Epithelial cell of proximal tubule (primary cell): Measurements from ENCODE around the gene ANK3. TPM values are rescaled to one million over a fixed set of nuclear protein-coding genes. Genes with fewer than 3 reads are reported as not detected.

Experiments
- DNase-seq: peaks from one replicate; pipeline ENCODE4 v3.0.0-alpha.2; 2011; ENCODE audit warnings: low read depth
- H3K4me3 ChIP-seq: 2 replicates; pipeline ENCODE4 v1.5.1; 2011; ENCODE audit warnings: low read depth, mild to moderate bottlenecking, low read length
- total RNA-seq: library from RNA; depleted of rRNA; stranded (reverse); fragments of >200 nt; gene quantifications from 2 replicates; pipeline ENCODE4 v1.2.3, GENCODE V29; 2015
- TF ChIP-seq, protein P1 (sequence below): conservative IDR thresholded peaks from 2 replicates; pipeline ENCODE4 v1.5.1; 2012; ENCODE audit warnings: low read depth, mild to moderate bottlenecking, low read length

ANK3 gene
- total RNA-seq, 1 donor from 2014 or later: 6.6 TPM

DNA sequence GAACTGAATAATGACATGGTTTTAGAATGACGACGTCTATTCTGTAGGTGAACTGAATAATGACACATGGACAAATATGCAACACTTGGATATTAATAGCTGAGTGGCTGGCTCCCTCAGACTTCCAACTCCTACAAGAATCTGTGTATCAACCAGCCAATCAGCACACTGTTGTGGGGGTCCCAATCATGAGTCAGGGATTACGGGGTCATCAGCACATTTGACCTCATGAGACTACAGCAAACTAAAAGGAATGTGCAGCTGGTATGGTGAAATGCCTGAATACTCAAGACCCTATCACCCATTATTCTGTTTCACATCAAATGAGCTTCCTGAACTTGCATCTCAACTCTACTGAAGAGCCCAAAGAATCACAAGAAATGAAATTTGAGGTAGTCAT is 192.5 kb downstream of the ANK3 start:
- TF ChIP-seq, protein P1, sequence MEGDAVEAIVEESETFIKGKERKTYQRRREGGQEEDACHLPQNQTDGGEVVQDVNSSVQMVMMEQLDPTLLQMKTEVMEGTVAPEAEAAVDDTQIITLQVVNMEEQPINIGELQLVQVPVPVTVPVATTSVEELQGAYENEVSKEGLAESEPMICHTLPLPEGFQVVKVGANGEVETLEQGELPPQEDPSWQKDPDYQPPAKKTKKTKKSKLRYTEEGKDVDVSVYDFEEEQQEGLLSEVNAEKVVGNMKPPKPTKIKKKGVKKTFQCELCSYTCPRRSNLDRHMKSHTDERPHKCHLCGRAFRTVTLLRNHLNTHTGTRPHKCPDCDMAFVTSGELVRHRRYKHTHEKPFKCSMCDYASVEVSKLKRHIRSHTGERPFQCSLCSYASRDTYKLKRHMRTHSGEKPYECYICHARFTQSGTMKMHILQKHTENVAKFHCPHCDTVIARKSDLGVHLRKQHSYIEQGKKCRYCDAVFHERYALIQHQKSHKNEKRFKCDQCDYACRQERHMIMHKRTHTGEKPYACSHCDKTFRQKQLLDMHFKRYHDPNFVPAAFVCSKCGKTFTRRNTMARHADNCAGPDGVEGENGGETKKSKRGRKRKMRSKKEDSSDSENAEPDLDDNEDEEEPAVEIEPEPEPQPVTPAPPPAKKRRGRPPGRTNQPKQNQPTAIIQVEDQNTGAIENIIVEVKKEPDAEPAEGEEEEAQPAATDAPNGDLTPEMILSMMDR: no peak
- no peak for DNase-seq
- no peak overlapping the region for H3K4me3 ChIP-seq

DNA sequence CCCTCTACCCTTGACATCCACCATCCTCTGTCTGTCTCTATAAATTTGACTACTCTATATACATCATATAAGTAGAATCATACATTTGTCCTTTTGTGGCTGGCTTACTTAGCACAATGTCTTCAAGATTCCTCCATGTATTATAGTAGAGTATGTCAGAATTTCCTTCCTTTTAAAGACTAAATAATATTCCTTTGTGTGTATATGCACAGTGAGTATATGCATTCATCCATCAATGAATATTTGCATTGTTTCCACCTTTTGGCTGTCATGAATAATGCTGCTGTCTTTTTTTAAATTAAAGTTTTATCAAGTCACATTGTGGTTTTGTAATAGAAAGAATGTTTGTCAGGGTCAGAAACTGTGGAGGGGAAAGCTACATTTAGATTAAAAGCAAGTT is 195.3 kb downstream of the ANK3 start:
- no peak for DNase-seq
- TF ChIP-seq, protein P1: no peak
- H3K4me3 ChIP-seq: no peak overlapping the region

DNA sequence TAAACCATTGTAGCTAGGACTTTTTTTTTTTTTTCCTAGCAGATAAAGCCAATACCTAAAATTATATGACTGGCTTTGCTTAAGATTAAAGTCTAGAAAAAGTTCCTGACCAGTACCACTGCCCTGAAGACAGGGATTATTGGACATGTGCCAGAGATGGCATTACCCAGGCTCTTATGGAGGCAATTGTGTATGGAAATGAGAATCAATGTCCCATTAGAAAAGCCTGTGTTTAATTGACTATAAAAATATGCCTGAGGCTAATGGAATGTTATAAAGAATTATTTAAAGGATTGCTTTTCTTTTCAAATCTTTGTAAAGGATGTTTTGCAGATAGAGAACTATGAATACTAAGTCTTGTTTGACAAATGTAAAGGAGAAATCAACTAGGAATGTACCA is 196.7 kb downstream of the ANK3 start:
- H3K4me3 ChIP-seq: no peak overlapping the region
- TF ChIP-seq, protein P1: no peak
- DNase-seq: no peak

DNA sequence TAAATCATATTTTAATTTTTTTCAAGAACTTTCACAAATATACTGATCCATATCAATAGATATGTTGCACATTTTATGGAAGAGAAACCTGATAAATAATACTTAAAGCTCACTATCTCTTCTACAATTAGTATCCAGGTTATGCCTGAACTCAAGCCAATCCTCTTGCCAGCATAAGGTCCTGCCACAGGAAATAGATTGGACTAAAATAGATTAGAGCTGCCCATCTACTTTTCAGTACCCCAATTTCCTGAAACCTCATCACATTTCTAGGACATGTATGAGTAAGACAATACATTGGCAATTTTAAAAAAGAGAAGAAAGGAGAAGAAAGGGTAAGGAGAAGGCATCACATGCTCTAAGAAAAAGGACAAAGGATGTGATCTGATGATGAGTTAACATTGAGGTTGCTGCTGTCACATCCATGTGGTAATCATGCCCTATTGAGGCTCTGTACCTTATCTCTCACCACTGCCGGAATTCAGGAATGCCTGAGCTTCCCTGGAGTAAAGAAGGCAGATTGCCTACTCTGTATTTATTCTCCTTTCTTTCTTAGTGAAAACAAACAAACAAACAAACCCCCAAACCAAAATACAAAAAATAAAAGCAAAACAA is 199.7 kb downstream of the ANK3 start:
- H3K4me3 ChIP-seq: no peak overlapping the region
- TF ChIP-seq, protein P1: no peak

DNA sequence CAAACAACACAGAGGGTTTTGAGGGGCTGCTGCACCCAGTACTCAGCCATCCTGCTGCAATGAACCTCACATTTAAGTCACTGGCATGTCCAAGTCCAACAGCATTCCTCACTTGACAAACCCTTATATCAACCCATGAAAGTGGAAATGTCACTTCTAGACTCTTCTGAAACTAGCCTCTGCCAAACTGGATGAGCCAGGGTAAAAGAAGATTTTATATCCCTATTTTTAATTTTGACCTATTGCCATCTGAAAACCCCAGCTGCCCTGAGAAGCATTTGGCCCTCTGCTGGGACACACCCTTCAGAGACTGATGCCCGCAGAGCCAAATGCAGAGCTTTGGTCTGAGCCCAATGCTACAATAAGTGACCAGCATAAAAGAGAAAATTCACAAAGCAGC is 201.1 kb downstream of the ANK3 start:
- H3K4me3 ChIP-seq: no peak overlapping the region
- DNase-seq: no peak
- TF ChIP-seq, protein P1: no peak

More for the DNA sequence above, 199.7 kb downstream of the ANK3 start:
- DNase-seq: no peak

DNA sequence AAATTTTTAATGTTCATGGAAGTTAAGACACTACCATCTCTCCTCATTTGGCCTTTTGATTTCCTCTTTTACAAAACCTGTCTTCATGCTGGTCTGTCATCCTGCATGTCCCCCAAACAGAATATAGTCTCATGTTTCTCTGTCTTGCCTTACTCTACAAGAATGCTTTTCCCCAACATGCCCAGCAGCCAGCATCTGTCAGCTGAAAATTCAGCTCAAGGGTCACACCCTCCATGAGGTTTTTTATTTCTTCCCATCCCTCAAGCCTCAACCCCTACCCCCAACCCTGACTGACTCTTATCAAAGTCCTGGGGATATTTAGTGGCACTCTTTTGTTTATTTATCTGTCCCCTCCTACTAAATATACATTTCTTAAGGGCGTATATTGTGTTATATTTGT is 202.0 kb downstream of the ANK3 start:
- DNase-seq: no peak
- TF ChIP-seq, protein P1: no peak

More for the DNA sequence above, 202.0 kb downstream of the ANK3 start:
- H3K4me3 ChIP-seq: no peak overlapping the region
